GM12874 (cell line): ENCODE data around the gene CUTC.

Source experiments
- CTCF ChIP-seq: IDR thresholded peaks from 2 replicates; pipeline ENCODE4 v1.5.1; 2011; ENCODE audit warnings: low read depth, mild to moderate bottlenecking, control low read depth, low read length, moderate library complexity; ENCODE audit not compliant: insufficient read depth

CUTC gene

GRCh38 chr10:99798031-99798430 is 66.0 kb downstream of the CUTC start:
- TF ChIP-seq CTCF, result no peak

GRCh38 chr10:99798920-99799319 is 66.9 kb downstream of the CUTC start:
- TF ChIP-seq CTCF, result no peak

GRCh38 chr10:99799613-99800012 is 67.6 kb downstream of the CUTC start:
- TF ChIP-seq CTCF, result no peak

GRCh38 chr10:99804471-99804870 is 72.4 kb downstream of the CUTC start:
- TF ChIP-seq CTCF, result no peak

- no peak for TF ChIP-seq CTCF
Measured at GRCh38 chr10:99805190-99805589, 73.2 kb downstream of the CUTC start.
